GM20431 (cell line): ENCODE data around the gene STK10.
"Not testable (repeated sequence)": the region's sequence is repeated elsewhere in the genome, so short reads cannot be mapped to it uniquely, and the experiment has no call there.

ENCODE experiments used
- in situ Hi-C: fragments of 300-500 bp; cut with MseI, MboI; formaldehyde crosslinking; loops from one replicate; pipeline ENCODE4 v1.15.0; 2020; ENCODE audit warnings: low sequenced_read_pairs; ENCODE audit not compliant: unreplicated experiment

The STK10 gene

GRCh38 chr5:172188033-172188892 is at the start of gene STK10:
Gene STK10 (minus strand): TSS chr5:172188224. CDS start chr5:172188042, 182 bp downstream.
- in situ Hi-C loops = loop anchor here (5.0 kb wide), 1 partner anchor 86 kb away; no protein-coding TSS in a partner anchor

DNA sequence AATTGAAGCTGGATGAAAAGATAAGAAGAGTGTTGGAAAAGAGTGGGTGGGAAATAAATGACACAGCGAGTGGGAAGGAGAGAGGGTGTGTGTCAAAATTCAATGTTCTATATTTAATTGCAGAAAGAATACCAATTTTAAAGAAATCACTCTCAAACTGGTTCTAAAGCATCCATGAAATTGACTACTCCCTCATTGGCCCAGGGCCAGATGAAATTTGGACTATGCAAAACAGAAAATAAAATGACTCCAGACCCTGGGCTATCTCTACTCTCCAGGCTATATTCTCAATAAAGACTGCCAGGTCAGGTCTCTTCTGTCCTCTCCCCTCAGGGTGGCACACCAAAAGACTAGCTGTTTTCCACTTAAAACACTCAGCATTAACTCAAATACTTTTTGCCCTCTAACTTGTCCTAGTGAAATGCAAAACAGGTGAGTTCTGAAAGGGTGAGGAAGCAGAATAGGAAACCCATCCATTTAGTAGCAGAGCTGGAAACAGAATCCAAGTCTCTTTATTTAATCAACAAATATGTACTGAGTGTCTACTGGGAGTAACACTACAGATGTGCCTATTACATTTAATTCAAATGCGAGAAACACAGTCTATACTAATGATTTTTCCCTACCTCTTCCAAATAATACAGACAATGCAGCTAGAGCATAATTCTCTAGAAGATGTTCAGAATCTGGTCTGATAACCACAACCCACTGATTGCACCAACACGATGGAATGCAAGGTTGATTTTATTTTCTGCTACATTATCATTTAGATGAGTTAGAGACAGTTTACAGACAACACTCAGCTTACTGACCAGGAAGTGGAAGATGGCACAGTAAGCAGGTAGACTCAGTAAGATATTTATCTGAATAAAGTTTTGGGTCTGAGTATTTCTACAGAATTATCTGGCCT is 48.1 kb upstream of the STK10 start:
- in situ Hi-C loops = no loop called here

DNA sequence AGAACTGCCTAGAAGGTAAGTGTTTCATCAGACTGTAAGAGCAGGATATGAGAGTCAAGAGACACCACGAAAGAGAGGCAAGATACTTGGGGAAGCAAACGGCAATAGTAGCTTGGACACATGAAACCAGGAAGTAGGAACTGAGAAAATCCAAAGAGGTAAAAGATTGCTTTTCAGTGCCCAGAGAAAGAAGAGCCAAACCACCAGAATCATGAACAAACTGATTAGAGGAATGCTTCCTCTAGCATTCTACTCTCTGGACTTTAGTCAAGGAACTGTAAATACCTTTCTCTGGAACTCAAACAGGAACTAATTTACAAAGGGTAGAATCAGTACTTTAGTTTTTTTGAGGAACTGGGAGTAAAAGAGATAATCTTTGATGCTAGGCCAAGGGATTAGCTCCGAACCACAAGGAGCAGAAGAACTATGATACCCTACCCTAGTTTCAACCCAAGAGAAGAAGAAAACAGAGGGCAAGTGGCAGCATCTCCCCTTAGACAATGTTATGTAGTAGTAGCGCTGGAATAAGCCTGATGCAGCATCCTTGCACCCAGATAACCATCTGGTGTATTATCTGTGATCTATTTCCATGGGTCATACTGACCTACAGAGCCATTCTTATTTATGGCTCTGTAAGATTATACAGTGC is 47.2 kb upstream of the STK10 start:
- in situ Hi-C loops = no loop called here

DNA sequence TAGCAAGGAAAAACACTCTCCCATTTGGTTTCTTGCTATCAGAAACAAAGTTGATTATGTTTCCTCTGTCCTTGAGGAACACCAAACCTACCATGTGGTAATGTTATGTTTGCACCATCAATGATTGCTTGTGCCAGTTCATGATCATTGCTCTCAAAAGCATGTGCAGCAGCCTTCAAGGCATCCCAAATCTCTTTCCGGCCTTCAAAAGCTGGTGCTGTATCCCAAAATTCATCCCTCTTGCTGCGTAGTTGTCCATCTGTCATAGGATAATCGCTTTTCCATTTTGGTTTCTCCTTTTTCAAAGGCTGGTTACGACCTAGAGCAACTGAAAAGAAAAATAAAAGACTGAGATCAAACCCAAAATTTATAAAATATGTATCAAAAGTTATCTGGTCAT is 46.0 kb upstream of the STK10 start:
- in situ Hi-C loops = no loop called here

DNA sequence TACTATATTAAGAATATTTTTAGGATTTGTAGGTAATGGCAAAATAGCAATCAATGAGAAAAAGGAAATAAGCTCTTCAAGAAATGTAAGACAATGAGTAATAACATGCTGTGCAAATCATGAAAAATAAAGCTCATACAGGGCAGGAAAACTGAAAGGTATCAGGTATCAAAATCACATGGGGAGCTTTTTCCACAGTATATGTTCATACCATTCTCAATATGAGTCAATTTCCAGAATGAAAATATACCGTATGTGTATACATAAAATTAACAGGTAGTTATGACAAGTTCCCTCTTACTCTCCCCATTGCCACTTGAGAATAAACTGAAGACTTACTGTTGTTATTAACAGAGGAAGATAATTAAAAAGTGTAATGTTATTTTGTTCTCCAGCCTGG is 41.9 kb upstream of the STK10 start:
- in situ Hi-C loops = no loop called here

- in situ Hi-C loops = no loop called here
These were observed 37.0 kb upstream of the STK10 start for GRCh38 chr5:172224996-172225395.

GRCh38 chr5:172223901-172224873 is 36.2 kb upstream of the STK10 start:
- in situ Hi-C loops = no loop called here

DNA sequence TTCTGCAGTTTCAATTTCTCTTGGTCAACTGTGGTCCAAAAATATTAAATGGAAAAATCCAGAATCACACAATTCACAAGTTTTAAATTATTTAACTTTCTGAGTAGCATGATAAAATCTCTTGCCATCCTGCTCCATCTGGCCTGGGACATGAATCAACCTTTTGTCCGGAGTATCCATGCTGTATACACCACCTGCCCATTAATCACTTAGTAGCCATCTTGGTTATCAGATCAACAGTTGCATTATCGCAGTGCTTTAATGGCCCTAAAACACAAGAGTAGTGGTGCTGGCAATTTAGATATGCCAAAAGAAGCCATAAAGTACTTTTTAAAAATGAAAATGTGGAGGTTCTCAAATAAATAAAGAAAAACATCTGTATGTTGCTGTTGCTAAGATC is 31.3 kb upstream of the STK10 start:
- in situ Hi-C loops = no loop called here

DNA sequence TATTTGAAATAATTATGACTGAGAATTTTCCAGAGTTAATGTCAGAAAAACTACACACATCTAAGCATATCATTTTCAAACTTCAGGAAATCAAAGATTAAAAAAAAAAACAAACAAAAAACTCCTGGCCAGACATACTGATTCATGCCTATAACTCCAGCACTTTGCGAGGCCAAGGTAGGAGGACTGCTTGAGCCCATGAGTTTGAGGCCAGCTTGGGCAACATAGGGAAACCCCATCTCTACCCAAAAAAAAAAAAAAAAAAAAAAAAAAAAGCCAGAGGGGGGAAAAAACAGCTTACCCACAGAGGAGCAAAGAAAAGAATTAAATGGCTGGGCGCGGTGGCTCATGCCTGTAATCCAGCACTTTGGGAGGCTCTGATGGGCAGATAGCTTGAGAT is 28.3 kb upstream of the STK10 start:
- in situ Hi-C loops = no loop called here

GRCh38 chr5:172213126-172213525 is 25.1 kb upstream of the STK10 start:
- in situ Hi-C loops = no loop called here

DNA sequence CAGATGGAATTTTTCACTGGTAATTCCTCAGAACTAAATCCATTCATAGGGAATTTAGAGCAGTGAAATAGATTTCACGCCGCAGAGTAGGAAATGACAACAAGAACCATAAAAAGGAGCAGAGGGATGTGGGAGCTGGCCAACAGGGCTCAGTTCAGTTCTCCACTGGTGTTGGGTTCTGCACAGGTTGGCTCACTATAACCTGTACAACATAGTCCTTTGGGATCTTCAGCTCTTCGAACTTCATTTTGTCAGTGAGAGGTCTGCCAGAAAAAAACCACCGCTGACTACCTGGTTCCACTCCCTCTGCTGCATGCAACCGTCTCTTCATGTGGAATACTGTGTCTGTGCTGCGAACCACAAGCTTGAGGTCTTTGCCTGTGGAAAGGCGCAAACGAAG is 23.7 kb upstream of the STK10 start:
- in situ Hi-C loops = no loop called here

DNA sequence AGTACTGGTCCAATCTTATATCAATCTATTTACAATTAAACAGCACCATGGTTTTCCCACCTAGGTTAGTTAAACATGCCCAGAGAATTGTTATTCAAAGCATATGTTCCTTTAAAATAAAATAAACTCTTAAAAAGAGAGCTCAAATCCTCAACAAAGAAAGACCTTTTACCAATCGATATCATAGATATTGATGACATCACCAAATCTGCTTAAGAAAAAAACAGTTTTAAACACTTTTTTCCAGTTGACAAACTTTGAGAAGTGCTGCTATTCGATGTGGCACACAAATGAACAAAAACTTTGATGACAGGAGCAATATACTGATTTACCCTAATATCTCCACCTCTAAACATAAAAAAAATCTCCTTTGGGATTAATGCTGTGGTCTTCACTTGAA is 21.7 kb upstream of the STK10 start:
- in situ Hi-C loops = no loop called here

GRCh38 chr5:172207511-172207910 is 19.5 kb upstream of the STK10 start:
- in situ Hi-C loops = no loop called here

GRCh38 chr5:172205984-172206383 is 18.0 kb upstream of the STK10 start:
- in situ Hi-C loops = not testable (repeated sequence)

GRCh38 chr5:172200476-172200875 is 12.5 kb upstream of the STK10 start:
- in situ Hi-C loops = no loop called here

DNA sequence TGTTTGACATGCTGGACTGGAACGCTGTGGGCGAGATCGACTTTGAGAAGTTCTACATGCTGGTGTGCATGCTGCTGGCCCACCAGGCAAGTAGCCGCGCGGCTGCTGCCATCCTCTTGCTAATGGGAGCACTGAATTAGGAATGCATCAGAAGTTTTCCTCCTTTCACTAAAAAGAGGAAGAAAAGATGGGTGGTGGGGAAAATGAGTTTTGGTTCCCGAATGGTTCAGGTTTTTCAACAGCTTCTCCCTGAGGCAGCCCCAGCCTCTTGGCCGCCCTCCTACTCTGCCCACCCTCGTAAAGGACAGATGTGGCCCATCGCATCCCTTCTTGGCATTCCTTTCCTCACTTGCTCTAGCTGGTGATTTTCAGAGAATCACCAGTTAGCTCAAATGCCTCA is 11.4 kb upstream of the STK10 start:
- in situ Hi-C loops = no loop called here

GRCh38 chr5:172197775-172198174 is 9.8 kb upstream of the STK10 start:
- in situ Hi-C loops = not testable (repeated sequence)

DNA sequence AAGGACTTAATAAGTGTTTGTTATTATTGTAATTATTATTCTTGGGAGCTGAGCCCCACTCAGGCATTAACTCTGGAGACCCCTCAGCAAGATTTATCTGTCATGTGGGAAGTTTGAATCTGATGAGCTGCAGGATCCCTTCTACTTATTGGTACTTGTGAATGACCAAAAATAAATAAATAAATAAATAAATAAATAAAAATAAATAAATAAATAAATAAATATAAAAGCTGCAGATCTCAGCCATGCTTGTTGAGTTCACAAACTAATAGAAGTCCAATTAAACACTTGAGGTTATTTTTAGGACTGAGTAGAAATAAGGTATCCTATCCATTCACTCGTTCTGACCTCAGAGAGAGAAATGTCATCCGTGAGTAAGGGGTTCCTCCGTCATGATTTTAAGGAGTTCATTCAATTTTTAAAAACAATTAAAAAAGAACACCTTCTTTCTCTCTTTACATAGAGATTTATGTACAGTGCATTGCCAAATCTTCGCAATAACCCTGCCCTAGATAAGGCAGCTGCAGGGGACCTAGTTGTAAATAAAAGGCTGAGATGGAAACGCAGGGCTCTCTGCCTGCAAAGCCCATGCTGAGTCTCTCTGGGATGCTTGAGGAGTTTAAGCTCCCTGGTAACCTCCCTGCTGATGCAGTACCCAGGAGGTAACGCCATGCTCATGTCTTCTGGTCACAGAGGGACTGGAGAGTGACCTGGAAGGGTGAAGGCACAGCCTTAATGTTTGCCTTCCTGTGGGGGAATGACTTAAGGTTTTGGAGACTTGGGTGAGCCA is 7.2 kb upstream of the STK10 start:
- in situ Hi-C loops = no loop called here

- in situ Hi-C loops = no loop called here
These were observed 5.8 kb upstream of the STK10 start, which contains the start of gene EFCAB9 for GRCh38 chr5:172193872-172194271. Gene EFCAB9 (plus strand): TSS chr5:172194172. CDS start chr5:172194173, 1 bp downstream.
